HG03139 (cell line): Measurements from ENCODE around the gene KAZALD1.
"Not testable (repeated sequence)": the region's sequence is repeated elsewhere in the genome, so short reads cannot be mapped to it uniquely, and the experiment has no call there.

Experiments used
- ATAC-seq: cut with Tn5 transposase; IDR thresholded peaks from one replicate; pipeline ENCODE4 v1.9.1; 2021; ENCODE audit not compliant: unreplicated experiment

The KAZALD1 gene

GRCh38 chr10:101030496-101031127 is 31.2 kb upstream of the KAZALD1 start:
- ATAC-seq = no peak

- ATAC-seq = peak; percentile 90
Observed at GRCh38 chr10:101031128-101031795, 30.5 kb upstream of the KAZALD1 start, which contains the start of the genes PDZD7 and SFXN3. PDZD7 (minus strand) TSS chr10:101031129; CDS start chr10:101030219, 910 bp downstream. SFXN3 (plus strand) TSS chr10:101031234; CDS start chr10:101034695, 3,461 bp downstream.

GRCh38 chr10:101031796-101032636 is 29.8 kb upstream of the KAZALD1 start:
- ATAC-seq = no peak

DNA sequence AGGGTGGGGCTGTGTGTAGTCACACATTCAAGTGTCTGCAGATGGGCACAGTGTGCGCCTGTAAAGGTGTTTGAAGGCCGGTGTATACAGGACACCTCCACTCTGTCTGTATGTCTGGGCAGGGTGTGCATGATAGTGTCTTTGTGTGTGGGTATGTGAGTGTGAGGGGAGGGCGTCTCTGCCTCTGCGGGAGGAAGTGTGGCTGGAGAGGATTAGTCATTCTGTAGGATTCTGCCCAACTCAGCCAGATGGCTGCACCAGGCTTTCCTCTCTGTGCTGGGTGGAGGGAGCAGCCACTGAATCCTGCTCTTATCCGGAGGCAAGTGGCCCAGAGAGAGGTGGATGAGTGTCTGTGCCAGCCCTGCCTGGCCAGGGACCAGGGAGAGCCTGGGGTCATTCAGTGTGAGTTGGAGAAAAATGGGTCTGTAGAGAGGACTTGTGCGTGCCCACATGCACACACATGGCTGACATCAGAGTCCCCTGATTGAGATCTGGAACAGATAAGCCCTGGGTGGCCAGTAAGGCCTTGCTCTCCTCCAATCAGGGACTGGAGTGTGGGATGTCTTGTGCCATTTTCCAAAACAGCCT is 29.1 kb upstream of the KAZALD1 start:
- ATAC-seq = no peak

GRCh38 chr10:101033276-101033675 is 28.5 kb upstream of the KAZALD1 start:
- no peak for ATAC-seq

GRCh38 chr10:101034404-101034803 is 27.4 kb upstream of the KAZALD1 start:
- not testable (repeated sequence) for ATAC-seq

DNA sequence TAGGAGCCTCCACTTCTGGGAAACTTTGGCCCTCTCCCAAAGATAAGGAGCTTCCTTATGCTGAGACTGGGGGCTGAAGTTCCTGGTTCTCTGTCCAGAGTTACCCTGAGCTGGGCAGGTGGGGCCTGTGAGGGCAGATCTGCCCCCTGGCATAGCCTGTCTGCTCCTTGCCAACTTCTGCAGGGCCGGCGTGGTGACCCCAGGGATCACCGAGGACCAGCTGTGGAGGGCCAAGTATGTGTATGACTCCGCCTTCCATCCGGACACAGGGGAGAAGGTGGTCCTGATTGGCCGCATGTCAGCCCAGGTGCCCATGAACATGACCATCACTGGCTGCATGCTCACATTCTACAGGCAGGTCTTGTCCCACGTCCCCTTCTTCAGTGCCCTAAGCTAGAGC is 26.5 kb upstream of the KAZALD1 start:
- no peak for ATAC-seq

- no peak for ATAC-seq
Observed at GRCh38 chr10:101035916-101036702, 25.7 kb upstream of the KAZALD1 start.

DNA sequence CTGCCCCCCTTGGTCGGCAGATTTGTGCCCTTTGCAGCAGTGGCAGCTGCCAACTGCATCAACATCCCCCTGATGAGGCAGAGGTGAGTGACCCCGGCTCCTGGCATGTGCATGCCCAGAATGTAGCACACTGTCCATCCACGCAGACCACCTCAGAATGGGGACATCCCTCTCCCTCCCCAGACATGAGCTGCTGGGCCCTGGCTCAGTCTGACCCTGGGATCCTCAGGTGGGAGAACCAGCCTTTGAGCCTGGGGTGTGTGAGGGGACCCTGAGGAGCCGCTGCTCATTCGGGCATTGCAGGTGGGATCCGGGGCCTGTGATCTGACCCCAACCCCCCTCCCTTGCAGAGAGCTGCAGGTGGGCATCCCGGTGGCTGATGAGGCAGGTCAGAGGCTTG is 25.1 kb upstream of the KAZALD1 start:
- no peak for ATAC-seq

GRCh38 chr10:101038484-101038883 is 23.3 kb upstream of the KAZALD1 start:
- no peak for ATAC-seq

GRCh38 chr10:101040061-101040460 is 21.7 kb upstream of the KAZALD1 start:
- no peak for ATAC-seq

GRCh38 chr10:101040851-101041250 is 20.9 kb upstream of the KAZALD1 start:
- no peak for ATAC-seq

DNA sequence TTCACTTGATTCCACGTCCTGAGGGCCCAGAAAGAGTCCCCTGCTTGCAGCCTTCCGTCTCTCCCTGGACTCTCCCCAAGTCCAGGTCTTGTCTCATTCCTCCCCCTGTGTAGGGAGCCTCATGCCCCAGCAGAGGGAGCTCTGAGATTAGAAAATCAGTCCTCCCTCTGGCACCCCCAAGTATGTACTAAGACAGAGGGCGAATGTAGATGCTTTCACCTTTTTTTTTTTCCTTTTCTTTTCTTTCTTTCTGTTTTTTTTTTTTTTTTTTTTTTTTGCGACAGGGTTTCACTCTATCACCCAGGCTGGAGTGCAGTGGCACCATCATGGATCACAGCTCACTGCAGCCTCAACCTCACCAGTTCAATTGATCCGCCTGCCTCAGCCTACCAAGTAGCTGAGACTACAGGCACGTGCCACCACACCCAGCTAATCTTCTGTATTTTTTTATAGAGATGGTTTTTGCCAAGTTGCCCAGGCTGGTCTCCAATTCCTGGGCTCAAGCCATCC is 20.5 kb upstream of the KAZALD1 start:
- ATAC-seq = no peak

DNA sequence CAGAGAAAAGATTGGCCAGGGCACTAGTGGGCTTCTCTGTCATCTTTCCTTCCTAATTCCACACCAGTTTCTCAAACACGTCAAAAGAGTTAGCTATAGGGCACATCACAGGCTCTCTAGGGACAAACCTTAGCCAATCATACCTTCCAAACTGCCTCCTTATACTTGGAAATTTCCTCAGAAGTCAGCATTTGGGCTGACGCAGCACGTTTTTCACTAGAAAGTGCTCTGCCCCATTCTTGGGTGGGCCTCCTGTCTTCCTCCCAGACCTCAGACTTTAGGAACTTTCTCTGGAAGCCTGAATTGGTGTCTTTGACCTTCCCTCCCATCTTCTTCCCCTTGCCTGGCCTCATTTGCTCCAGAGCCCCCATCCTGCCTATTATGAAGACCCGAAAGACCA is 19.7 kb upstream of the KAZALD1 start:
- no peak for ATAC-seq

DNA sequence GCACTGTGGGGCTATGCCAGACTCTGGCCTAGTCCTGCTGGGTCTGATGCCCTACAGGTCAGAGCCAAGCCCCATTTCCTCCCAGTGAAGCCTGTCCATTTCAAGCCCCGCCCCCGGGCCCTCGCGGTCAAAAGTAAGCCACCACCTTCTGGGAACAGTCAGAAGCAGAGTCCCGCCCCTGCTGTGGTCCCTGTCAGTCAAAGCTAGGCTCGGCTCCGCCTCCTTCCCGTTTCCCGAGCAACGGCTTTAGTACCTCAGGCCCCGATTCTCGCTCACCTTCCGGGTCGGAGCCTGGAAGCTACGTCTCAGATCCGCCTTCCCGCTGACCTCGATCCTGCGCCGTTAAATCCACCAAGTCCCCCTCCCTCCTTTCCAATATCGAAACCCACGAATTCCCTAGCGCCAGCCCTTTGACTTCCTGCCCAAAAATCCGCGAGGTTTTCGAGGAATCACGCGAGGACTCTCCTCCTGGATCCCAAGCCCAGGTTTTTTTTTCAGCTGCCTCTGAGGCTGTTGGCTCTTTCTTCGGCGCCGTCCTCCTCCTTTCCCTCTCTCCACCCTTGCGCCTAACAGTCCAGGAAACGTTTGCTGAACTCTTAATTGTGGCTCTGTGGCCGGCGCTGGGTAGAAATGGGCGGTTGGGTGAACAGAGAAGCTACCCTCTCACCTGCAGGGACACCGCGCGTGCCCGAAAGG is 19.0 kb upstream of the KAZALD1 start:
- ATAC-seq = peak; percentile 93

GRCh38 chr10:101043363-101043707 is 18.5 kb upstream of the KAZALD1 start:
- ATAC-seq = no peak

GRCh38 chr10:101044117-101044516 is 17.7 kb upstream of the KAZALD1 start:
- ATAC-seq = no peak

- ATAC-seq = no peak
Observed at GRCh38 chr10:101046332-101047238, 15.2 kb upstream of the KAZALD1 start.

- no peak for ATAC-seq
Observed at GRCh38 chr10:101047268-101047667, 14.5 kb upstream of the KAZALD1 start.
